H1 (cell line): Measurements from ENCODE around the gene CRX. TPM values are rescaled to one million over a fixed set of nuclear protein-coding genes. Genes with fewer than 3 reads are reported as not detected.

Source experiments
- ATF2 ChIP-seq: IDR thresholded peaks from 2 replicates; pipeline ENCODE4 v1.6.1; 2012; ENCODE audit warnings: low read length, inconsistent platforms
- CHD2 ChIP-seq: IDR thresholded peaks from 2 replicates; pipeline ENCODE4 v1.6.1; 2012; ENCODE audit warnings: low read length, improper control_type of control experiment
- HDAC2 ChIP-seq, 2 experiments: fragments of 300-600 bp in 1 of 2; sonication (generic) in 1 of 2; IDR thresholded peaks; 2 replicates each; pipeline ENCODE4 v1.6.1; 2011 to 2012; ENCODE audit warnings: low read depth in 2 of 2, low read length in 2 of 2, mild to moderate bottlenecking in 2 of 2, moderate library complexity in 2 of 2, borderline replicate concordance in 1 of 2, inconsistent platforms in 1 of 2
- KDM4A ChIP-seq: IDR thresholded peaks from one replicate; pipeline ENCODE4 v1.7.1; 2012; ENCODE audit warnings: low read depth, mild to moderate bottlenecking, moderate library complexity, low read length, inconsistent platforms; ENCODE audit not compliant: severe bottlenecking
- NRF1 ChIP-seq: IDR thresholded peaks from 2 replicates; pipeline ENCODE4 v1.6.1; 2011; ENCODE audit warnings: mild to moderate bottlenecking, low read depth, low read length, improper control_type of control experiment
- RNF2 ChIP-seq: fragments of 200-900, 300-1000 bp; sonication (generic); IDR thresholded peaks from 2 replicates; pipeline ENCODE4 v1.7.1; 2016; ENCODE audit warnings: borderline replicate concordance, low read depth, mild to moderate bottlenecking, antibody characterized with exemption, low read length; ENCODE audit not compliant: poor library complexity, severe bottlenecking; ENCODE audit errors: missing control alignments
- SP1 ChIP-seq: IDR thresholded peaks from 2 replicates; pipeline ENCODE4 v1.6.1; 2011; ENCODE audit warnings: low read depth, low read length
- SP4 ChIP-seq: IDR thresholded peaks from 2 replicates; pipeline ENCODE4 v1.6.1; 2012; ENCODE audit warnings: low read length, inconsistent platforms
- ZNF274 ChIP-seq: IDR thresholded peaks from 2 replicates; pipeline ENCODE4 v1.7.0; 2012; ENCODE audit warnings: low read length, borderline replicate concordance; ENCODE audit errors: extremely low read depth
- polyA plus RNA-seq, 7 experiments: library from polyadenylated mRNA; depleted of rRNA in 3 of 7; stranded (reverse) in 5 of 7; unstranded in 2 of 7; fragments of >200 nt in 5 of 7; fragments of 200-250 nt in 2 of 7; gene quantifications; 1 replicate in 5 of 7; 2 replicates in 1 of 7; 4 replicates in 1 of 7; pipeline versions ENCODE4 v1.2.1 to v1.2.3, GENCODE V29; 2011 to 2013; ENCODE audit warnings: missing spikeins in 2 of 7, mixed read lengths in 2 of 7
- total RNA-seq: library from RNA; stranded (reverse); fragmentation: NEBNext Ultra II Directional; extraction: Animal tissue kit (Norgen Biotek cat#: 25700); gene quantifications from 2 replicates; pipeline ENCODE4 v1.2.1, GENCODE V29; 2021

The CRX gene
- total and polyA plus RNA-seq, 2 of the 8 experiments (the other 6 are each of a cell fraction or from before 2014, with no cell fraction given) = 0.08 TPM; not detected in 1

- TF ChIP-seq ATF2 (no peak), HDAC2 (IDR thresholded peaks at IDR 0.05; ENCODE audit: borderline replicate concordance in 1 of 2, low read depth in 2 of 2, low read length in 2 of 2) (no peak), SP1 (no peak), RNF2 (no peak), SP4 (no peak), NRF1 (no peak), CHD2 (no peak), ZNF274 (no peak), KDM4A (no peak)
Measured at GRCh38 chr19:47776568-47776967, 45.2 kb upstream of the CRX start (continued).
